Spinal cord (tissue), 10 donors: ENCODE measurements around the gene MCC. TPM values are rescaled to one million over a fixed set of nuclear protein-coding genes. Genes with fewer than 3 reads are reported as not detected.
A peak's percentile ranks its signal among the peaks of the same experiment; 100 is the strongest.

Source experiments
- DNase-seq, 6 donors: peaks; one replicate each; pipeline versions ENCODE4 v3.0.0 to v3.0.0-alpha.2; 2013 to 2015; ENCODE audit warnings: low spot score in 6 of 6, low read depth in 4 of 6
- H3K27ac ChIP-seq: one replicate; pipeline ENCODE4 v1.5.1; 2013; ENCODE audit warnings: low read depth, low read length, control low read depth
- H3K27me3 ChIP-seq: one replicate; pipeline ENCODE4 v1.6.1; 2013; ENCODE audit warnings: low read length; ENCODE audit not compliant: control insufficient read depth, insufficient read depth
- H3K36me3 ChIP-seq: one replicate; pipeline ENCODE4 v1.6.1; 2013; ENCODE audit warnings: low read length; ENCODE audit not compliant: control insufficient read depth, insufficient read depth
- H3K4me1 ChIP-seq: one replicate; pipeline ENCODE4 v1.6.1; 2013; ENCODE audit warnings: low read length; ENCODE audit not compliant: control insufficient read depth, insufficient read depth
- H3K4me3 ChIP-seq: one replicate; pipeline ENCODE4 v1.5.1; 2013; ENCODE audit warnings: low read depth, low read length, control low read depth
- H3K9me3 ChIP-seq: one replicate; pipeline ENCODE4 v1.6.1; 2013; ENCODE audit warnings: low read length; ENCODE audit not compliant: control insufficient read depth, insufficient read depth
- WGBS: methylation state at CpG from one replicate; pipeline ENCODE4 v1.1.5; 2013; ENCODE audit warnings: missing lambda C conversion rate; ENCODE audit not compliant: insufficient coverage; 5-methylcytosine and 5-hydroxymethylcytosine counted together
- polyA plus RNA-seq, 2 donors: library from polyadenylated mRNA; unstranded; fragments of 120-200 nt; gene quantifications; one replicate each; pipeline ENCODE4 v1.2.1, GENCODE V29; 2013; ENCODE audit not compliant: insufficient read length in 2 of 2
- total RNA-seq, 2 donors: library from RNA; depleted of rRNA in 1 of 2; stranded (reverse); fragments of 120-200 nt in 1 of 2; fragments of >200 nt in 1 of 2; gene quantifications; one replicate each; pipeline versions ENCODE4 v1.2.3 to v1.2.4, GENCODE V29; 2013 to 2014
- donor health status: healthy.

The MCC gene
- total and polyA plus RNA-seq, 4 donors: 19.2 to 31.7 (median 26.6) TPM

- peak in 1 of 6 donors; percentile 35 for DNase-seq
- 75% methylated on average over 1 of the region's 4 CpGs for WGBS
- Histone ChIP-seq H3K9me3 (no peaks in the 10 kb centered on the region), H3K36me3 (no peaks in the 10 kb centered on the region), H3K27me3 (no peaks in the 10 kb centered on the region), H3K4me1 (no peaks in the 10 kb centered on the region), H3K4me3 (no peak overlapping the region), H3K27ac (no peak overlapping the region)
Measured at GRCh38 chr5:113166261-113166660, 322.0 kb downstream of the MCC start.

GRCh38 chr5:113164021-113164420 lies 324.2 kb downstream of the MCC start:
- WGBS: 50% methylated on average over 1 of the region's 1 CpG

GRCh38 chr5:113163328-113163727 lies 324.9 kb downstream of the MCC start:
- Histone ChIP-seq H3K27ac (no peak overlapping the region), H3K27me3 (no peaks in the 10 kb centered on the region), H3K36me3 (no peaks in the 10 kb centered on the region), H3K9me3 (no peaks in the 10 kb centered on the region), H3K4me3 (no peak overlapping the region), H3K4me1 (no peaks in the 10 kb centered on the region)
- DNase-seq: no peak
- WGBS: no CpG with 5 or more reads among the region's 2 CpGs

More at GRCh38 chr5:113164021-113164420, 324.2 kb downstream of the MCC start:
- H3K36me3 ChIP-seq: no peaks in the 10 kb centered on the region
- peak in 1 of 6 donors; percentile 30 for DNase-seq
- no peak overlapping the region for H3K27ac ChIP-seq
- H3K9me3 ChIP-seq: no peaks in the 10 kb centered on the region
- no peaks in the 10 kb centered on the region for H3K4me1 ChIP-seq
- no peak overlapping the region for H3K4me3 ChIP-seq
- no peaks in the 10 kb centered on the region for H3K27me3 ChIP-seq

GRCh38 chr5:113162770-113163169 lies 325.5 kb downstream of the MCC start:
- H3K27me3 ChIP-seq: no peaks in the 10 kb centered on the region
- no peak overlapping the region for H3K27ac ChIP-seq
- H3K4me3 ChIP-seq: no peak overlapping the region
- H3K36me3 ChIP-seq: no peaks in the 10 kb centered on the region
- DNase-seq: no peak
- no peaks in the 10 kb centered on the region for H3K9me3 ChIP-seq
- WGBS: 54% methylated on average over 3 of the region's 3 CpGs
- no peaks in the 10 kb centered on the region for H3K4me1 ChIP-seq

- no peak overlapping the region for H3K27ac ChIP-seq
- H3K9me3 ChIP-seq: no peaks in the 10 kb centered on the region
- 58% methylated on average over 1 of the region's 3 CpGs for WGBS
- H3K4me1 ChIP-seq: no peaks in the 10 kb centered on the region
- no peak overlapping the region for H3K4me3 ChIP-seq
- DNase-seq: no peak
- H3K36me3 ChIP-seq: no peaks in the 10 kb centered on the region
- H3K27me3 ChIP-seq: no peaks in the 10 kb centered on the region
Measured at GRCh38 chr5:113162208-113162607, 326.0 kb downstream of the MCC start.

- no peak overlapping the region for H3K27ac ChIP-seq
- DNase-seq: peak in 2 of 6 donors; percentile 27 to 77
- H3K9me3 ChIP-seq: peaks cover 1% of the 10 kb centered on the region
- no peak overlapping the region for H3K4me3 ChIP-seq
- H3K4me1 ChIP-seq: no peaks in the 10 kb centered on the region
- WGBS: 49% methylated on average over 4 of the region's 6 CpGs
- H3K27me3 ChIP-seq: no peaks in the 10 kb centered on the region
- H3K36me3 ChIP-seq: no peaks in the 10 kb centered on the region
Measured at GRCh38 chr5:113161806-113162205, 326.4 kb downstream of the MCC start.

- no peak for DNase-seq
Measured at GRCh38 chr5:113157886-113158285, 330.4 kb downstream of the MCC start.

GRCh38 chr5:113156271-113156877 lies 331.9 kb downstream of the MCC start:
- Histone ChIP-seq H3K27me3 (no peaks in the 10 kb centered on the region), H3K27ac (no peak overlapping the region), H3K4me3 (no peak overlapping the region), H3K9me3 (peaks cover 4% of the 10 kb centered on the region), H3K36me3 (no peaks in the 10 kb centered on the region), H3K4me1 (no peaks in the 10 kb centered on the region)
- DNase-seq: no peak
- WGBS: 98% methylated on average over 3 of the region's 5 CpGs

More at GRCh38 chr5:113157886-113158285, 330.4 kb downstream of the MCC start:
- peaks cover 4% of the 10 kb centered on the region for H3K9me3 ChIP-seq
- no peaks in the 10 kb centered on the region for H3K4me1 ChIP-seq
- no peaks in the 10 kb centered on the region for H3K27me3 ChIP-seq
- H3K36me3 ChIP-seq: no peaks in the 10 kb centered on the region
- no peak overlapping the region for H3K4me3 ChIP-seq
- WGBS: no CpG with 5 or more reads among the region's 4 CpGs
- H3K27ac ChIP-seq: no peak overlapping the region

- no peak for DNase-seq
- Histone ChIP-seq H3K4me3 (no peak overlapping the region), H3K27me3 (no peaks in the 10 kb centered on the region), H3K27ac (no peak overlapping the region), H3K36me3 (no peaks in the 10 kb centered on the region), H3K9me3 (peaks cover 4% of the 10 kb centered on the region), H3K4me1 (no peaks in the 10 kb centered on the region)
- 100% methylated on average over 1 of the region's 1 CpG for WGBS
Measured at GRCh38 chr5:113153512-113154097, 334.6 kb downstream of the MCC start.

- H3K36me3 ChIP-seq: no peaks in the 10 kb centered on the region
- no peaks in the 10 kb centered on the region for H3K4me1 ChIP-seq
- DNase-seq: no peak
- H3K4me3 ChIP-seq: no peak overlapping the region
- WGBS: 100% methylated on average over 2 of the region's 2 CpGs
- H3K9me3 ChIP-seq: peaks cover 4% of the 10 kb centered on the region
- H3K27me3 ChIP-seq: no peaks in the 10 kb centered on the region
- peak overlapping the region; percentile 58 for H3K27ac ChIP-seq
Measured at GRCh38 chr5:113152380-113152740, 335.9 kb downstream of the MCC start.
